ENCODE data around the gene BAHCC1.

Gene BAHCC1

GRCh38 chr17:81396722-81397313 is 1.6 kb downstream of the BAHCC1 start:
- no peak for TF ChIP-seq CTCF (IDR thresholded peaks at IDR 0.05; ENCODE audit: control insufficient read depth, extremely low read depth, insufficient read depth)
- peak overlapping the region; percentile 55 for H3K4me3 ChIP-seq (ENCODE audit: low read depth, low read length)
- no peak for DNase-seq (ENCODE audit: low read depth)

DNA sequence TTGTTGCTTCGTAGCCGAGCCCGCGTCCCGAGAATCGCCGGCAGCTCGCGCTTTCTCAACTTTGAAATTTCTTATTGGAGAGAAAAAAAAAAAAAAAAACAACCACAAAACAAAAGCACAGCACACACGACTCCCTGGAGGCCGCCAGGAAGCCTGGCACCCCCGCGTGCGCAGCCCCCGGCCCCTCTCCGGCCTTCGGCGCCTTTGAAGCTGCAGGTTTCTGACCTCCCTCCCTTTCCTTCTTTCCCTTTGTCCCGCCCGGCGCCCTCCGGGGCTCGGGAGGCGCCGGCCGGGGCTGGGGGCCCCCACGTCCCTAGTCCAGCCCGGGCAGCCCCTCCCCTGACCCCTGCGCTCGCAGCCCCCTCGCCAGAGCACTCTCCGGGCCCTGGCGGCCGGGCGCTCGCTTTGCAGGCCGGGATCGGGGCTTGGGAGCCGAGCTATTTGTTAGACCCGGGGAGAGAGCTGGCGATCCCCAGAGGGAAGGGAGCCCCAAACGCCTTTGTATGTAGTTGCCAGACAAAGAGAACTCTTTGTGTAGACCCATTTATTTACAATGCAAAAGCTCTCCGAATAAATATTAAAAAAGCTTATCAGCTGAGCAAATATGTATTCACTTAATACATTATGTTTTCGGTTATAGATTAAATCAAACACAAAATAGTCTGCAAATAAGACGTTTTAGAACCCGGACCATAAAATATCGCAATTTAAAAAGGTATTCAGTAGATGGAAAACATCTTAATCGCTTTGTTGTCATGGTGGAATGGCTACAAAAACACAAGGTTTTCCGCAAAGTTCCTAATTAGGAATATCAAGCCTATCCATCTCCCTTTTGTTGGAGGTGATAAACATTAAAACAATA is 2.3 kb downstream of the BAHCC1 start:
- no peak for DNase-seq (ENCODE audit: low read depth)
- H3K4me3 ChIP-seq (ENCODE audit: low read depth, low read length): peak overlapping the region; percentile 55
- no peak for TF ChIP-seq CTCF (IDR thresholded peaks at IDR 0.05; ENCODE audit: control insufficient read depth, extremely low read depth, insufficient read depth)

DNA sequence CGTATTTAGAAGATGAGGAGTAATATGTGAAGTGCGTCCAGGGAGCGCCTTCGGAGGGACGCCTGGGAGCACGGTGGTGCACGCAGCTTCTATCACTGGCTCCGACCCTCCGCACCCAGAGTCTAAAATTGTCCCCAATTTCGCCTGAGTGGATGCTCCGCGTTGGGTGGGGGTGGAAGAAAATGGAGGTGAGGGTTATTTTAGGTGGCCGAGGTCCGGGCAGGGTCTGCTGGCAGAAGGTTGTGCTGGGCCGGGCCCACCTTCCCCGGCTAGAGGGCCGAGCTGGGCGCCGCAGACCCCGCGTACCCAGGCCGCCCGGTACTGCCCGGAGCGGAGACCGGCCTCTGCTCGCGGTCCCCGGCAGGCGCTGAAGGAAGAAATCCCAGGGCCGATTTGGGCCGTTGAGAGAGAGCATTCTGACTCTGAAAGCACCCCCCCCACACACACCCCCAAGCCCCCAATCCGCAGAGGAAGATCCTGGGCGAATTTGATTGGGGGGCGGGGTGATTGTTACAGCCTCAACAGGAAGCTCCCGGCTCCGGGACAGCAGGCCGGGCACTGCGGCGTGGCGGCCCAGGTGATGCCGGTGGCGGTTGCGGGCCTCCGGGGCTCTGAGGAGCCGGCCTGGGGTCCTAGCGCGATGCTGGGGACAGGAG is 3.0 kb downstream of the BAHCC1 start:
- TF ChIP-seq CTCF (IDR thresholded peaks at IDR 0.05; ENCODE audit: control insufficient read depth, extremely low read depth, insufficient read depth): no peak
- peak overlapping the region; percentile 55 for H3K4me3 ChIP-seq (ENCODE audit: low read depth, low read length)
- no peak for DNase-seq (ENCODE audit: low read depth)

GRCh38 chr17:81398832-81399411 is 3.7 kb downstream of the BAHCC1 start:
- no peak for DNase-seq (ENCODE audit: low read depth)
- peak overlapping the region; percentile 55 for H3K4me3 ChIP-seq (ENCODE audit: low read depth, low read length)
- TF ChIP-seq CTCF (IDR thresholded peaks at IDR 0.05; ENCODE audit: control insufficient read depth, extremely low read depth, insufficient read depth): no peak

DNA sequence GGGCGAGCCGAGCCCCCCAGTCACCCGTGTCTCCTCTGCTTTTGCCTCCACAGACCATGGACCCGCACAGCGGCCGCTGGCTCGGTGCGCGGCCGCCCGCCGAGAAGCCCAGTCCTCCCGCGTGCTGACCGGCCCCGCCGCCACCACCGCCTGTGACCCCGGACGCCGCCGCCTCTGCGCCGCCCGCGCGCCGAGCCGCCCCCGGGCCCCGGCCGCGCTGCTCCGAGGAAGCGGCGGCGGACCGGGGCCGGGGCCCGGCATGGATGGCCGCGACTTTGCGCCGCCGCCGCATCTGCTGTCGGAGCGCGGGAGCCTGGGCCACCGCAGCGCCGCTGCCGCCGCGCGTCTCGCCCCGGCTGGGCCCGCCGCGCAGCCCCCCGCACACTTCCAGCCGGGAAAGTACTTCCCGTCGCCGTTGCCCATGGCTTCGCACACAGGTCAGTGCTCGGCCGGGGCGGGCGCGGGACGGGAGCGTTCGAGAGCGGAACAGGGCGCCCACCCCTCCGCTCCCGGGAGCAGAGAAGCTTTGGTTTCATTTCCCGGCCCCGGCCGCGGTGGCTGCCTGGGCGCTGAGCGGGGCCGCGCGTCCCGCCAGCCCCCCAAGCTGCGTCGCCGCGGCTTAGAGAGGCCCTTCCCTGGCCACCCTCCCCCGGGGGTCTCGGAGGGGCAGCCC is 4.4 kb downstream of the BAHCC1 start:
- no peak for DNase-seq (ENCODE audit: low read depth)
- TF ChIP-seq CTCF (IDR thresholded peaks at IDR 0.05; ENCODE audit: control insufficient read depth, extremely low read depth, insufficient read depth): no peak
- H3K4me3 ChIP-seq (ENCODE audit: low read depth, low read length): peak overlapping the region; percentile 64

DNA sequence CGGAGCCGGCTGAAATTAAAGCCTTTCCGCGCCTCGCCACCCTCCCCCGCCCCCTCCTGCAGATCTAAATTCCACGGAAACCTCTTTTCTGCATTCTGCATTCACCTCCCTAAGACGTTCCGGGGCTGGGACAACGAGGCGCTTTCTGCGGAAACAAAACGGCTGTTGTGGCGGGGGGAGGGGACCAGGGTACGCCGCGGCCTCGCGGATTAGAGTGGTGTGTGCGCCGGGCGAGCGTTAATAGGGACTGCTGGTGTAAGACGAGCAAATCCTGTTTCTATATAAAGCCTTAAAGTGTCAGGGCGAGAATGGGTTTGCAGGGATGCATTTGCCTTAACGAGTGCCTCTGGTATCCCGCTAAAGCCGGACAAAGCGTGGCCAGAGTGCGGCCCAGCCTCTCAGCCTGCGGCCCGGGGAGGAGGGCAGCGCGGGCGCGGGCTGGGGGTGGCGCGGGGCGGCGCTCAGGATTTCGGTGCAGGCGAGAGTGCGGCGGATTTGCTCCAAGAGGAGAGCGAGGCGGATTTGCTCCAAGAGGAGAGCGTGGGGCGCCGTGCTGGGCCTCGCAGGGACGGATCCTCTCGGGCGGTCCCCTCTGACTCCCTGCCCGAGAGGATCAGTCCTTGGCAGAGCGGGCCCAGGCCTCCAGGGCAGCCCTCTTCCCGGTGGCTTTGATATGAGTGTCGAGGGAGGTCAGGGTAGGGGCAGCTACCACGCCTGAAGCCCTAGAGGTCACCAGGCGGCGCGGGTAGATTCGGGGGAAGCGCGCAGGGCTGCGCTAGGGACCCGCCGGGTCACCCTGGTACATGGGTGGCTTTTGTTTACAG is 5.1 kb downstream of the BAHCC1 start:
- TF ChIP-seq CTCF (IDR thresholded peaks at IDR 0.05; ENCODE audit: control insufficient read depth, extremely low read depth, insufficient read depth): no peak
- DNase-seq (ENCODE audit: low read depth): no peak
- peak overlapping the region; percentile 64 for H3K4me3 ChIP-seq (ENCODE audit: low read depth, low read length)

All from LNCaP clone FGC (cell line).